ENCODE results near the gene PRKG1. TPM values are rescaled to one million over a fixed set of nuclear protein-coding genes. Genes with fewer than 3 reads are reported as not detected.

PRKG1 gene
- total and polyA plus RNA-seq, 7 donors = 4.5 to 49.0 (median 31.7) TPM

DNA sequence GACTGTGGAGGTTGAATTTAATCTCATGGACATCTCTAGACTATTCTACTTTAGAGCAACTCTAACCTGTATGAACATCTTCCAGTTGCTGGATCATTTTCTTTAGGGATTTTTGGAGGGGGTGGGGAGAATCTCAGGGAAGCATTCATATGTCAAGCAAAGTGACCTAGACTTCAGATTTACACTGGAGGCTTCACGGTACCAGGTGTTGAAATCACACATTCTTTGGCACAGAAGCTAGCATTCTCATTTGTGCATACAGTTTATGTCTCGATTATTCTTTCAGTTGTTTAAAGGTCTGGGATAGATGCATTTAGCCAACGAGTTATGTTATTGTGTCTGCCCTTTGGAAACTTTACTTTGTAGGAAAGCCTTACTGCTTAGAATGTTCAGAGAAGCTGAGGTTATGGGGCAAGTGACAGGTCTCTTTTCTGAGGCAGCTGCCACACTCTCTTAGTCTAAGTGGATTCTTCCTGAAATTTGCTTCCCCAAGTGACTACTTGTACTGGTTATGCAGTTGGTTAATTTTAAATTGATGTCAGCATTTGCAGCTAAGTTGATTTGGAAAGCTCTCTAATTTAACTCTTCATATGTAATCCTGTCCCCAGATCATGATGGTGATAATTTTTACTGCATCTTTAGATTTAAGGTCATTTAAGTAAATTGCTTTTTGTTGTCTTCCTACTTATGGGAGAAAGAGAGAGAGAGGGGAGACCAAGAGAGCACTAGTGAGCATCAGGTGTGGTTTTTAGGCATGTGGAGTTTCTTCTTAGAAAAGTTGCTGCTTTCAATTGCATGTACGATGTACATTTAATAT, 153.8 kb downstream of the PRKG1 start:
- intact Hi-C loops (cut with DNase I) = no loop called here
- TF ChIP-seq, protein P1, sequence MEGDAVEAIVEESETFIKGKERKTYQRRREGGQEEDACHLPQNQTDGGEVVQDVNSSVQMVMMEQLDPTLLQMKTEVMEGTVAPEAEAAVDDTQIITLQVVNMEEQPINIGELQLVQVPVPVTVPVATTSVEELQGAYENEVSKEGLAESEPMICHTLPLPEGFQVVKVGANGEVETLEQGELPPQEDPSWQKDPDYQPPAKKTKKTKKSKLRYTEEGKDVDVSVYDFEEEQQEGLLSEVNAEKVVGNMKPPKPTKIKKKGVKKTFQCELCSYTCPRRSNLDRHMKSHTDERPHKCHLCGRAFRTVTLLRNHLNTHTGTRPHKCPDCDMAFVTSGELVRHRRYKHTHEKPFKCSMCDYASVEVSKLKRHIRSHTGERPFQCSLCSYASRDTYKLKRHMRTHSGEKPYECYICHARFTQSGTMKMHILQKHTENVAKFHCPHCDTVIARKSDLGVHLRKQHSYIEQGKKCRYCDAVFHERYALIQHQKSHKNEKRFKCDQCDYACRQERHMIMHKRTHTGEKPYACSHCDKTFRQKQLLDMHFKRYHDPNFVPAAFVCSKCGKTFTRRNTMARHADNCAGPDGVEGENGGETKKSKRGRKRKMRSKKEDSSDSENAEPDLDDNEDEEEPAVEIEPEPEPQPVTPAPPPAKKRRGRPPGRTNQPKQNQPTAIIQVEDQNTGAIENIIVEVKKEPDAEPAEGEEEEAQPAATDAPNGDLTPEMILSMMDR (IDR thresholded peaks at IDR 0.05) = no peak
- peak; percentile 31 to 77 (median 49) for ATAC-seq
- Histone ChIP-seq H3K36me3 (ENCODE audit: insufficient read depth in 1 of 2, low read depth in 1 of 2) (no peaks in the 10 kb centered on the region), H3K4me3 (no peak overlapping the region), H3K27me3 (ENCODE audit: insufficient read depth in 3 of 3, low read length in 2 of 3) (no peaks in the 10 kb centered on the region), H3K4me1 (peaks cover 74% of the 10 kb centered on the region), H3K9me3 (no peaks in the 10 kb centered on the region), H3K27ac (peak overlapping the region; percentile 17)
- 28 to 36% (median 35%) methylated on average over 4 of the region's 4 CpGs for WGBS, 3 donors
- no peak for DNase-seq

DNA sequence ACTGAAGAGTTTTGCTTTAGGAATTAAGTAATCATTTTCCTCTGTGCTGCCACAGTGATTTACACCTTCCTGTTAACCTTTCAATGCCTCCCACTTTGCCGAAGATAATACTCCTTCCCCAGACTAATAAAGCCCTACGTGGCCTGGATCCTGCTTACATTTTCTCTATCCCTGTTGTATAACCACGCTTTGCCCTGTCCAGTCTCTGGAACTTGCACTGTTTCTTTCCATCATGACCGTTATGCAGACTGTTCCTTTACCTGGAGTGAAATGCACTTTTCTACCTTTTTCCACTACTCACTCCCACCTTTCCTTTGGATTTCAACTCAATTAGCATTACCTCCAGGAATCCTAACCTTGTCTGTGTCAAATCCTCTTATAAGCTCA, 154.4 kb downstream of the PRKG1 start:
- Histone ChIP-seq H3K27ac (peak overlapping the region; percentile 17), H3K4me1 (peaks cover 73% of the 10 kb centered on the region), H3K9me3 (no peaks in the 10 kb centered on the region), H3K36me3 (ENCODE audit: insufficient read depth in 1 of 2, low read depth in 1 of 2) (no peaks in the 10 kb centered on the region), H3K4me3 (no peak overlapping the region), H3K27me3 (ENCODE audit: insufficient read depth in 3 of 3, low read length in 2 of 3) (no peaks in the 10 kb centered on the region)
- DNase-seq (no peak), ATAC-seq (no peak)
- TF ChIP-seq, protein P1 (IDR thresholded peaks at IDR 0.05) = no peak
- WGBS, 3 donors = 46 to 70% (median 66%) methylated on average over 4 of the region's 4 CpGs
- intact Hi-C loops (cut with DNase I) = no loop called here

DNA sequence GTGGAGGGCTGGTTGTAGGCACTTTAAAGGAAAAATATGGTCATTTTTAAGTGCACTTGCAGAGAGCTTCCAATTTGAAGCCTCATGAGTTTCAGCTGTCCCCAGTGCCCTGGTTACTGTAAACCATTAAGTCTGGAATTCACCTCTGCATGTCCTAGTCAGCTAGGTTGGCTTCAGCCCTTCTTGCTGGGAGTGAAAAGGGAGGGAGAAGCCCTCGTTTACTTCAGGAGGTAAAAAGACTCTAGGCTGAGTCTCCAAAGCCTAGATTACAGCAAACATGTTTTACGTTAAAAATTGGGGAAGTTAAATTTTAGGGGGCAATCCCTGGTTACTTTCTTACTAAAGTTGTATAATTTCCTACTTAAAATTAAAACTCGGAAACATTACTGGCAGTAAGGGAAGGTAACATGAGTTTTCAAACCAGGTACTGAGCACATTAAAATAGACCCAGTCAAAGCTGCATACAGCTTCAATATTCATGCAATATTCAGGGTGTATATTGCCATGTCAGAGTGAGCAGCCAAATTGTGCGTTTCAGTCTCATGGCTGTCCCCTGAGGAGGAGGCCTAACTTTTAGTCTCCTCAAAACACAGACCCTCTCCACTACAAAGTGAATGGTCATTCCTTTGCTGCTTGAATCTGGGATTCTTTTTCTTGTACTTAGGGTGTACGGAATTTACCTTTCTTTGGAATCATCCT, 156.7 kb downstream of the PRKG1 start:
- Histone ChIP-seq H3K4me1 (peaks cover 67% of the 10 kb centered on the region), H3K27ac (peak overlapping the region; percentile 28), H3K9me3 (no peaks in the 10 kb centered on the region), H3K36me3 (ENCODE audit: insufficient read depth in 1 of 2, low read depth in 1 of 2) (no peaks in the 10 kb centered on the region), H3K27me3 (ENCODE audit: insufficient read depth in 3 of 3, low read length in 2 of 3) (no peaks in the 10 kb centered on the region), H3K4me3 (no peak overlapping the region)
- DNase-seq = no peak
- 47 to 63% (median 47%) methylated on average over 5 of the region's 5 CpGs for WGBS, 3 donors
- intact Hi-C loops (cut with DNase I) = no loop called here
- TF ChIP-seq, protein P1 (IDR thresholded peaks at IDR 0.05) = no peak
- ATAC-seq = peak; percentile 49 to 70 (median 58)

DNA sequence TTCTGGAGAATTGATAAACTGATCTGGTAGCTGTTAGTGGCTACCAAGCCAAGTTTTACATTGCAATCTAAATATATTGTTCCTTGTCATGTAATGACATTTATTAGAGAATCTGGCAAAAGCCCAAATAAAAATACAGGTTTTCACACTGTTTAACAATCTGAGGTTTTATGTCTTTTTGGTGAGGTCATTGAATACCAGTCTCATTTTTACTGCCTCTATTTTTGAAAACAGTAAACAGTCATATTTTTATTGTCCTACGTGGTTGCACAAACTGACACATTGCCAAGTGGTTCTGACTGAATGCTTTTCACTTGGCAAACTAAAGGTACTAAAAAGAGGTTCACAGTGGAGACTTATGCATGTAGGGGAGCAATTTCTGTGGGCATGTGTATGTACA, 157.5 kb downstream of the PRKG1 start:
- WGBS, 3 donors = 8 to 13% (median 12%) methylated on average over 1 of the region's 1 CpG
- ATAC-seq (peak in 1 of 4 donors; percentile 42), DNase-seq (no peak)
- H3K27ac ChIP-seq = no peak overlapping the region
- H3K9me3 ChIP-seq = no peaks in the 10 kb centered on the region
- no peaks in the 10 kb centered on the region for H3K27me3 ChIP-seq (ENCODE audit: insufficient read depth in 3 of 3, low read length in 2 of 3)
- no peak overlapping the region for H3K4me3 ChIP-seq
- intact Hi-C loops (cut with DNase I) = no loop called here
- TF ChIP-seq, protein P1 (IDR thresholded peaks at IDR 0.05) = no peak
- H3K36me3 ChIP-seq (ENCODE audit: insufficient read depth in 1 of 2, low read depth in 1 of 2) = no peaks in the 10 kb centered on the region
- peaks cover 62% of the 10 kb centered on the region for H3K4me1 ChIP-seq
